Activated T-cell treated with anti-CD3 and anti-CD28 coated beads for 48 hours (primary cell): ENCODE measurements around the gene SCIN.
"Not testable (repeated sequence)": the region's sequence is repeated elsewhere in the genome, so short reads cannot be mapped to it uniquely, and the experiment has no call there.

Experiments used
- DNase-seq: peaks from one replicate; pipeline ENCODE4 v3.0.0-alpha.2; 2020; ENCODE audit warnings: low read depth

SCIN gene

DNA sequence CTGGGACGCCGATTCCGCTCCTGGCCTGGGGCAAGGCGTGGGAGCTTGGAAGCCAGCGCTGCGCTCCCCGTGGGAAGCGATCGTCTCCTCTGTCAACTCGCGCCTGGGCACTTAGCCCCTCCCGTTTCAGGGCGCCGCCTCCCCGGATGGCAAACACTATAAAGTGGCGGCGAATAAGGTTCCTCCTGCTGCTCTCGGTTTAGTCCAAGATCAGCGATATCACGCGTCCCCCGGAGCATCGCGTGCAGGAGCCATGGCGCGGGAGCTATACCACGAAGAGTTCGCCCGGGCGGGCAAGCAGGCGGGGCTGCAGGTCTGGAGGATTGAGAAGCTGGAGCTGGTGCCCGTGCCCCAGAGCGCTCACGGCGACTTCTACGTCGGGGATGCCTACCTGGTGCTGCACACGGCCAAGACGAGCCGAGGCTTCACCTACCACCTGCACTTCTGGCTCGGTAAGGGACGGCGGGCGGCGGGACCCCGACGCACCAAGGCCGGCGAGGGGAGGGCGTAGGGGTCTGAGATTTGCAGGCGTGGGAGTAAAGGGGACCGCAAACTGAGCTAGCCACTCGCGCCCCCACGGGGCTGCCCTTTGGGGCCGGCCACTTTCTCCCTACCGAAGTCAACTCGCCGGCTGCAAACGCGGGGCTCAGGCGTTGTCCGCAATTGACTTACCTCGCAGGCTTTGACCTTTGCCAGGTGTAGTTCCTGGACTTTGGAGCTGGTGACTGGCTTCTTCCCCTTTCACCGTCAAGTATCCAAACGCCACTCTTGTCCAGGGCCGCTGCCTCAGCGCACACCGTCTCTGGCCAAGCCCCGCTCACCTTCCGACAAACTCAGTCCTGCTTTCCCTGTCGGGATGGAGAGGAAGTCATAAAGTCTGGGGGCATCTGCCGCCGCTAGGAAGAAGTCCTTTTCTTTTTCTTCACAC is at the start of gene SCIN:
SCIN (plus strand) TSS at position 187 of the 928 bp plus-strand sequence; CDS start at position 254, 67 bp downstream.
- peak; percentile 6 for DNase-seq

DNA sequence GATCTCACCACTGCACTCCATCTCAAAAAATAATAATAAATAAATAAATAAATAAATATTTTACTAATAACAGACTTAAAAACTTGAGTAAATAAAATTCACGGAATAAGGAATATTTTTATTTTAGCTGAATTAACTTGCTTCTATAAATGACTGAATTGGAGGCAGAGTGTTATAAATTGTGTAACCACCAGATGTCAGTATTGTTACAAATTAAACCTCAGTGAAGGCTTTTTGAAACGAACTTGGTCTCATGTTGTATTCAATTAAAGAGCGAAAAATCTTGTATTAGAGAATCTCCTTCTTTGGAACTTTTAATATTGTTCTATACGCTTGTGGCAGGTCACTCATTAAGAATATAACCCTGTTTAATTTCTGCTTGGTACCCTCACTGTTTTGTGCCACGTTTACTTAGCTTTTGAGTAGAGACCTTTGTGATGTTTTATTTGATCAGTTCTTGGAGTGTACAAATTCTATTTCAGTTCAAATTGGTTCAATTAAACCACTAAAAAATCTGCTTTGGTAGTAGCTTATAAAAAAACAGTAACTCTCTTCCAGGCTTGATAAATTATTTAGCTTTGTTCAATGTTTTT is 45.6 kb upstream of the SCIN start:
- DNase-seq, result no peak

DNA sequence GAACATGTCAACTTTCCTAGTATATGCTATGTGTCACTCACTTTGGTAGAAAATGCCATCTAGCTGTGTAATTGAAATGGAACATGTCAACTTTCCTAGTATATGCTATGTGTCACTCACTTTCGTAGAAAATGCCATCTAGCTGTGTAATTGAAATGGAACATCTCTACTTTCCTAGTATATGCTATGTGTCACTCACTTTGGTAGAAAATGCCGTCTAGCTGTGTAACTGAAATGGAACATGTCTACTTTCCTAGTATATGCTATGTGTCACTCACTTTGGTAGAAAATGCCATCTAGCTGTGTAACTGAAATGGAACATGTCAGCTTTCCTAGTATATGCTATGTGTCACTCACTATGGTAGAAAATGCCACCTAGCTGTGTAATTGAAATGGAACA is 43.8 kb upstream of the SCIN start:
- DNase-seq, result not testable (repeated sequence)

DNA sequence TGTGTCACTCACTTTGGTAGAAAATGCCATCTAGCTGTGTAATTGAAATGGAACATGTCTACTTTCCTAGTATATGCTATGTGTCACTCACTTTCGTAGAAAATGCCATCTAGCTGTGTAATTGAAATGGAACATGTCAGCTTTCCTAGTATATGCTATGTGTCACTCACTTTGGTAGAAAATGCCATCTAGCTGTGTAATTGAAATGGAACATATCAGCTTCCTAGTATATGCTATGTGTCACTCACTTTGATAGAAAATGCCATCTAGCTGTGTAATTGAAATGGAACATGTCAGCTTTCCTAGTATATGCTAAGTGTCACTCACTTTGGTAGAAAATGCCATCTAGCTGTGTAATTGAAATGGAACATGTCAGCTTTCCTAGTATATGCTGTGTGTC is 42.9 kb upstream of the SCIN start:
- DNase-seq, result not testable (repeated sequence)

DNA sequence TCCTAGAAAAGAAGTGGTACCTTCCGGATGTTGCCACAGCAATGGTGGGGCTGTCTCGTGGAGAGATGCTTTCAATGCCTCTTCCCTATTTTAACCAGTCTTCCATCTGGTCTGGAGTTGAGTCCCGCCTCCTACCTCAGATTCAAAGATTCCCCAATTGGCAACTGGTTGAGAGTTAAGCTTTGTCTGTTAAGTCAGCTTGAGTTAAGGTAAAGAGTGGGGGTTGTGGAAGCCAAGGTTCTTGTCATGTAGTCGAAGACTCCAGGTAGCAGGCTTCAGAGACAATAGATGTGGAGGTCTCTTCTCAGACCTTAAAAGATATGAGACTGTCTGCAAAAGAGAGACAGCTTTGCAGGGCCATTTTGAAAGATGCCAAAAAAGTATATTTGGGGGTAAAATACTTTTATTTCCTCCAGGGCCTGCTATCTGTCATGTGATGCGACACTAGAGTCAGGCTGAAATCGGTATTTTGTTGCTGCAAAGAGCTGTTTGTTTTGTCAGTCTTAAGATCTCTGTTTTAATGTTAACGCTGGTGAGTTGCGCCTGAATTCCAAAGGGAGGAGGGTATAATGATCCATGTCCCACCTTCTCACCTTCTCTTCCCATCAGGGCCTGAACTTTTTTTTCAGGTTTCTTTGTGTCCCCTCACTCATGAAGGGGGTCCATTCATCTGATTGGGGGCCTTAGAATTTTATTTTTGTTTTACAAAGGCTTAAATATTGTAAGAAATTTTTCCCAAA is 40.4 kb upstream of the SCIN start:
- no peak for DNase-seq

DNA sequence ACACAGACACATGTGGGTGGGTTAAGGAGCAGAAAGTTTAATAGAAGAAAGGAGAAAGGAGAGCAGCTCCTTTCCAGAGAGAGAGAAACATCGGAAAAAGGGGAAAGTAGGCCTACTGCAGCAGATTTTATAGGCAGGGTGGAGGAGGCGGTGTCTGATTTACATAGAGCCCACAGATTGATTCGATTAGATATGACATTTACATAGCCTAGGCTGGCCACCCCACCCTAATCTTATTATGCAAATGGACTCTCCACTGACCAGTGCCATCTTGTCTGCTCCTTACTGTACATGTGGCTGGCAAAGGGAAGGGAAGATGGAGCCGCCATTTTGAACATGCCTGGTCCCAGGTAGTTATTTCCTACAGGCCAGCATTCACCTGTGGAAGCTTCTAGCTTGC is 38.7 kb upstream of the SCIN start:
- DNase-seq, result no peak

DNA sequence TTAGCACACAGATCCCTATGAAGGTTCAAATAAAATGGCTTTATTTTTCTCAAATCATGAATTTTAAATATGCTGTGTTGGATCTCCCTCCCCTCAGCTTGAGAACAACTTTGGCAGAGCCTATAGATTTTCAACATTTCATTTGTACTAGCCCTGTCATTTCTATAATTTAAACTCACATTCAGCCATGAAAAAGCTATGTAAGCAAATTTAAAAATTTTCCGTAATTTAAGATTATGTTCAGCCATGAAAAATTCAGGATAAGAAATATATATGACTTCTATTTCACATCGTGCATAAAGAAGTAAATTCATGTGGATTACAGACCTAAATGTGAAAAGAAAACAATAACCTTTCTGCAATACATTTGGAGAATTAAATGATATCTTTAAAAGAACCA is 36.5 kb upstream of the SCIN start:
- no peak for DNase-seq

DNA sequence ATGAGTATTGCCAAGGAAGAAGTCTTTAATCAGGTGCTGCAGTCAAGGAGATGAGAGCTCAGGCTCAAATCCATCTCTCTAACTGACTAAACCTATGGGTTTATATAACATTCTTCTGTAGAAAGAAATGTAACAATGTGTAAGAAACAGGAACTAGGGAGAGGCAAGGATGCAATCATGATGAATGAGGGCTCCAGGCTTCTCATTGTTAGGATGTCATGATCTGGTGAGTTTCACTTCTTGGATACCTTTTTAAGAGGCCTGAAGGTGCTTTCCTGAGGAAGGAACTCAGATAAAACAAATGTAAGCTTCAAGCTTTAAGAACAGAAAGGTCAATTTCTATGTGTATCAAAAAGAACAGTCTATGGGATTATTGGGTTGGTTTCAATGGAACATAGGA is 30.8 kb upstream of the SCIN start:
- DNase-seq, result no peak

DNA sequence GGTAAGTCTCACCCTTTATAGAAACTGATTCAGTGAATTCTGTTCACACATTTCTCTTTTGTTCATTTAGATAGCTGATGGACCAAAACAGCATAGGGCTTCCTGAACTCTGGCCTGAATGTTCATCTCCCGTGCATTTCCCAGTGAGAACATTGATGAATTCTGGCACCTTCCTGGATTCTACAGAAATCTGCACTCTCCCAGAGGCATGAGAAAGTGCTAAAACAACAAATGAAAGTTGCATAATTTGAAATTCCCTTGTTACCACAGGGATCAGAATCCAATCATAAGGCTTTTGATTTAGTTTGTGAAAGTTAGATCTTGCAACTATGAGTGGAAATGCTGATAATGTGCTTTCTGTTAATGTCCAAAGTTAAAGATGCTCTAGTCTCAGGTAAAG is 29.7 kb upstream of the SCIN start:
- DNase-seq, result no peak

DNA sequence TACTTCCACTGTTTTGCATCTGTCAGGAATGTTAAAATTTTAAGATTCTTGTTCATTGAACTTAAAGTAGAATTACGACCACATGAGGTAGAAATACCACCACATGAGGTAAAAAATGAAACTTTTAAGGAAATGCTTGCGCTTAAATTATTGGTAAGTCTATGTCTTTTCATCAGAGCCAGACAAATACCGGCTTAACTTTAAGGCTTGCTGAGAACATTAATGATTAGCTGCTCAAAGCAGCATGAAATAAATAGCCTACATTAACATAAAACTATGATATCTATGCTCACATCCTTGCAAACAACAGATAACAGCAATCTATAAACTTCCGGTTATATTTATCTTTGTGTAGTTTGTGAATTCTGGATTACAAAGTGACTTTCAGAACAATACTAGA is 26.9 kb upstream of the SCIN start:
- DNase-seq, result no peak

DNA sequence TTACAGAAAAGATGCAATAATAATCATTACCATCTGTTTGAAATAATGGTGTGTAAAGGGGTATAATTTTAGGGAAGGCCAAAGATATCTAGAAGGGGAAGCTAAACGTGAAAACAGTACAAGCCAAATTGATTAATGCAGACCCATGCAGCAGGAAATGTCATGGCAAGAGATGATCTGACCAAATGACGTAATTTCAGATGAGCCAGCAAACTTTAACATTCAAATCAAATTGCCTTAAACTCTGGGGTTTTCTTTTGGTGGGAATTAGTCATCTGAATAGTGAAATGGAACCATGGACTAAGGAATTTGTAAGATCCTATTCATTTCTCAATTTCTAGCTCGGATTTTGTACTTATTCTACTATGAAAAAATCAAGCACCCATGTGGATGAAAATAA is 21.4 kb upstream of the SCIN start:
- DNase-seq, result no peak

DNA sequence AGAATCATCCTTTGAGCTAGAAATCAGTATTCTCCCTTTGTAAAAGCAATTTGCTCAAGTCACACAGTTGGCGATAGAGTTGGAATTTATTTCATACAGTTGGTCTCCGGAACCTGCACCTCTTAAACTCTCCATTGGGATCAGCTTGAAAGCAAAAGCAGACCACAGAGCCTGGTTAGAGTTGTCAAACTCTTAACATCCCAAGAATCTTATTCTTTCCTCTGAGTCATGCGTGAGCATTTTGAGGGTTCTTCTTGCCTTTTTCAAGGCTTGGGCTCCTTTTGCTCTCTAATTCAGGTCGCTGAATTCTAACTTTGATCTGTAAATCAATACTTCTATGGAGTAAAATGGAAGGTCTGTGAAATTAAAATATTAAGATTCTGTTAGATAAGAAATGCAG is 19.6 kb upstream of the SCIN start:
- no peak for DNase-seq

DNA sequence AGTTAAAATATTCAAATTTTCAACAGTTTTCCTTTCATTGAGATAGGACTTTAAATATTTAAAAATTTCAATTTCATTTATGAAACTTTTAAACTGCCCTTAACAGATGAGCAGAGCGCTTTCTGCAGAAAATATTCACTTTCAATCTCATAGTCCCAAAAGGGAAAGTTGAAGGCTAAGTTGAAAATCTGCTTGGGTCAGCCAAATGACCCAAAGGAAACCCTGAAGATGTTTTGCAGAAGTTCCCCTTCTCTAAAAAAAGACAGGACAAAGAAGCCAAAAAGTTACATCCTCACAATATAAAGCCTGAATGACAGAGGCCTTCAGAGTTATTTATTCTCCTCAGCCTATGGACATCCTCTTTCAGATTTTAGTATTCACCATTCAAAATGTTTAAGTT is 17.6 kb upstream of the SCIN start:
- no peak for DNase-seq

DNA sequence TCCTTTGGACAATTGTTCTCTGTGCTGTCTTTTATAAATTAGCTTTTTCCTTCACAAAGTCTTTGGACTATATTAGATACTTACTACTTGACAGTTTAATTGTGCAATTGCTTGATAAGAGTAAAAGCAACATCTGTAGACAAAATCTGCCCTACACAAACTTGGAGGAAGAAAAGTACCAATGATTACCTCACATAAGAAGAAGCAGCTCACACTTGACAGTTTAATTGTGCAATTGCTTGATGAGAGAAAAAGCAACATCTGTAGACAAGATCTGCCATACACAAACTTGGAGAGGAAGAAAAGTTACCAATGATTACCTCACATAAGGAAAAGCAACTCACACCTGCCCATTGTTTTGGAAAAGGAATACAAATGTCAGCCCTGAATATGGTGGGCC is 17.1 kb upstream of the SCIN start:
- DNase-seq, result no peak

DNA sequence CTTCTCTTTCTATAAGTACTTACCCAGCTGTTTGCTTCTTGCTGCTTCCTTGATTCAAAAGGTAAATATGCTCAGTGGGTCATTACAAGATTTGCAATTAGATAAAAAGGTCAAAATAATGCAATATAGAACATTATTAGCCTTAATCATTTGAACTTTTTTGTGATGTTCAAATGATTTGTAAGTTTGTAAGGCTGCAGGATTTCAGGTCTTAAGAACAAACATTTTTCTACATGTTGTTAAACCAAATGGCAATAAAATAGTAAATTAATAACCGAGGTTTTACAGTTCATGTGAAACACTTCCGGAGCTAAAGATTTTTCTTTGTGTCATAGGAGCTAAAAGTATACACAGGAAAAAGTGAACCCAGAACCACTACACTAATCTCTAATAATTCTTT is 16.2 kb upstream of the SCIN start:
- no peak for DNase-seq

DNA sequence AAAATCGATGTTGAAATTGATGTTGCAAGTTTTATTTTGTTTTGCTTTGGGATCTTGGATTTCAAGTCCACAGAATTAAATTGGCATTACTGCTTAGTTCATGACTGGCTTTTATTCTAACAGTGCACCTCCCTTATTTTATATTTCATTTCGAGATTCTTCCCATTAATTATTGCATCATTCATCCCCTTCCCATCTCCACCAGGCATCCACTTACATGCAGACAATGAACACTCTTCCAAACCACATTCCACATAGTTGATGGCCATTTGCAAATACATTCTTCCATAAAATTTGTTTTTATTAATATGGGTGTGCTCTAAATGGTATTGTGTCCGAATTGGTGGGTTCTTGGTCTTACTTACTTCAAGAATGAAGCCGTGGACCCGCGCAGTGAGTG is 15.6 kb upstream of the SCIN start:
- no peak for DNase-seq

DNA sequence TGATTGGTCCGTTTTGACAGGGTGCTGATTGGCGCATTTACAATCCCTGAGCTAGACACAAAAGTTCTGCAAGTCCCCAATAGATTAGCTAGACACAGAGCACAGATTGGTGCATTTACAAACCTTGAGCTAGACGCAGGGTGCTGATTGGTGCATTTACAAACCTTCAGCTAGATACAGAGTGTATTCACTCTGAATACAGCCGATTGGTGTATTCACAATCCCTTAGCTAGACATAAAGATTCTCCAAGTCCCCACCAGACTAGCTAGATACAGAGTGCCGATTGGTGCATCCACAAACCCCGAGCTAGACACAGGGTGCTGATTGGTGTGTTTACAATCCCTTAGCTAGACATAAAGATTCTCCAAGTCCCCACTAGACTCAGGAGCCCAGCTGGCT is 14.8 kb upstream of the SCIN start:
- DNase-seq, result not testable (repeated sequence)

DNA sequence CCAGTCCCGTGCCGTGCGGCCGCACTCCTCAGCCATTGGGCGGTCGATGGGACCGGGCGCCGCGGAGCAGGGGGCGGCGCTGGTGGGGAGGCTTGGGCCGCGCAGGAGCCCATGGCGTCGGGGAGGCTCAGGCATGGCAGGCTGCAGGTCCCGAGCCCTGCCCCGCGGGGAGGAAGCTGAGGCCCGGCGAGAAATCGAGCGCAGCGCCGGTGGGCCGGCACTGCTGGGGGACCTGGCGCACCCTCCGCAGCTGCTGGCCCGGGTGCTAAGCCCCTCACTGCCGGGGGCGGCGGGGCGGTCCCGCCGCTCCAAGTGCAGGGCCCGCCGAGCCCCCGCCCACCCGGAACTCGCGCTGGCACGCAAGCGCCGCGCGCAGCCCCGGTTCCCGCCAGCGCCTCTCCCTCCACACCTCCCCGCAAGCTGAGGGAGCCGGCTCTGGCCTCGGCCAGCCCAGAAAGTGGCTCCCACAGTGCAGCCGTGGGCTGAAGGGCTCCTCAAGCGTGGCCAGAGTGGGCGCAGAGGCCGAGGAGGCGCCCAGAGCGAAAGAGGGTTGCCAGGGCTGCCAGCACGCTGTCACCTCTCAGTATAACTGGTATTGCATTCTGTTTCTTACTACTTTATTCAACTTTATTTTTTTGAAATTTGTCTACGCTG is 14.3 kb upstream of the SCIN start:
- not testable (repeated sequence) for DNase-seq

DNA sequence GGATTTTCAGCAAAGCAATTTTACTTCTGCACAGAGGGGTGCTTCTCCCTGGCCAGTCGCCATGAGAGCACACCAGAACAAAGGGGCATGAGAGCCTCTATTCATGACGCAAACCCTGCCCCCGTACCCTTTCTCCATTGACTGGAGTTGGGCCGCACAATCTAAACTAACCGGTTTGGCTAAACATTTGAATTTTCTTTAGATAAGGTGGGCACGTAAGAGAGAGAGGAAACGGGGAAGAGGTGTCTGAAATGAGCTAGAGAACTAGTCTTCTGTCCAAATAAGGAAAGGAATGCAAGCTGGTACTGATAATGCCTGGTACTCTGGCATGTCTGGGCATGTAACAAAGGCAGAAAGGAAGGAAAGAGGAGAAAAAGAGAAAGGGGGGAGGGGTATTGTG is 13.2 kb upstream of the SCIN start:
- DNase-seq, result no peak

DNA sequence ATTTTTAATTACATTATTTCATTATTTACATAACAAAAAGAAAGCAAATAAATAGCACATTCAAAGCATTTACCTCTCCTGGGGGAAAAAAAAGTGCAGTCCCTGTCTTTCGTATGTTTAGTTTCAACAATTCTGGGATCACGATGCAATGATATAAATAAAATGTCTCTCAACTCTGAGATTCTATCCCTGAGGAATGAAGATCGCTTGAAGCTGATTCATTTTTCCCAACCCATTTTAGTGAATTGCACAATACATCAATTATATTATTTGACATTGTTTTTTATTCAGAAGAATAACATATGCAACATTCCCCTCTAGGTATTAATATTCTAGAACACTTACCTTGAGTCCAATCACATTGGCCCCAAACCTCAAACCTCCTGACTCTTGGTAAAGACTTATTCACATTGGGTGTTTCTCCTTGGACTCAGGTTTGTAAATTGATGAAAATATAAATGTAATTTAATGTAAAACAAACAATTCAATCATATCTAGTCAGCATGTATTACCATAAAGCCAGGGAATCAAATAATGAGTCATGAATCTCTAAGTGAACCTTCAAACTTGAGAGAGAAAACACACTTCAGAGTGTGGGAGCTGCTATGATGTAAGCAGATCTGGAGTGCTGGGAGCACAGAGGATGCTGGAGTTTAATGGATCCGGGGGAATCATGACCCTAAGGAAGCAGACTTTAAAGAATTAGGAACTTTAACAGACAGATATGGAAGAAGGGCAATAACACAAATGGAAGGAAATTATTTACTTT is 5.3 kb upstream of the SCIN start:
- DNase-seq, result no peak

DNA sequence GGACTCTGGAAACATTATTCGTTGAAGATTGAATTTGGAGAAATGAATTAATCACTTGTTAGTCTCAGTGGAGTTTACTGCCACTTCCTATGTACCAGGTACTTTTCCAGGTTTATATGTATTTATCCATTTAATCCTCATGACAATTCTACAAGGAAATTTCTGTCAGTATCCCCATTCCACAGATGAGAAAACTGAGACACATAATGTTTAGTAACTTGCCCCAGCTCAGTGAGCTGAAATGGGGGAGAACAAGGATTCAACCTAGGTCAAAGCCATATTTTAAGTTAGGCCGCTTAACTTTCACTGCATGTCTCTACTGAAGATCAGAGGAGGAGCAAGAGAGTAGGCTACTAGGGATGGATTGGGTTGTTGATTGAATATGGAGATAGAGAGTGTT is 4.6 kb upstream of the SCIN start:
- no peak for DNase-seq

DNA sequence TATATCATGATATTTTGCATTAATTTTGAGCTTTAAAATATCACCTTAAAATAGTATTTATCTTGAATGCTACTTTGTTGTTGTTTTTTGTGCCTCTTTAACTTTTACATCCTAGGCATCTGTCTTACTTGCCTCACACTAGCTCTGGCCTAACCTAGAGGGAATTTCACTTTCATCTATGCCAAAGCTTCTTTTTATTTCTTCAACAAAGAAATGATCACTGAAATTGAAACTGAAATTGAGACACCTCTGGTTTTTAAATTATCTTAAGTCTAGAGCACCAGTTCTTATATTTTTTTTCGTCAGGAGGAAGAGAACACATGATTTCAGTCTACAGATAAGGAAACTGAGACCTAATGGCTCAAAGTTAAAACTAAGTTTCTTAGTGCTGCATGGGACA is 3.5 kb upstream of the SCIN start:
- DNase-seq, result no peak
